ENCODE data around the gene ACCS.

Gene ACCS

DNA sequence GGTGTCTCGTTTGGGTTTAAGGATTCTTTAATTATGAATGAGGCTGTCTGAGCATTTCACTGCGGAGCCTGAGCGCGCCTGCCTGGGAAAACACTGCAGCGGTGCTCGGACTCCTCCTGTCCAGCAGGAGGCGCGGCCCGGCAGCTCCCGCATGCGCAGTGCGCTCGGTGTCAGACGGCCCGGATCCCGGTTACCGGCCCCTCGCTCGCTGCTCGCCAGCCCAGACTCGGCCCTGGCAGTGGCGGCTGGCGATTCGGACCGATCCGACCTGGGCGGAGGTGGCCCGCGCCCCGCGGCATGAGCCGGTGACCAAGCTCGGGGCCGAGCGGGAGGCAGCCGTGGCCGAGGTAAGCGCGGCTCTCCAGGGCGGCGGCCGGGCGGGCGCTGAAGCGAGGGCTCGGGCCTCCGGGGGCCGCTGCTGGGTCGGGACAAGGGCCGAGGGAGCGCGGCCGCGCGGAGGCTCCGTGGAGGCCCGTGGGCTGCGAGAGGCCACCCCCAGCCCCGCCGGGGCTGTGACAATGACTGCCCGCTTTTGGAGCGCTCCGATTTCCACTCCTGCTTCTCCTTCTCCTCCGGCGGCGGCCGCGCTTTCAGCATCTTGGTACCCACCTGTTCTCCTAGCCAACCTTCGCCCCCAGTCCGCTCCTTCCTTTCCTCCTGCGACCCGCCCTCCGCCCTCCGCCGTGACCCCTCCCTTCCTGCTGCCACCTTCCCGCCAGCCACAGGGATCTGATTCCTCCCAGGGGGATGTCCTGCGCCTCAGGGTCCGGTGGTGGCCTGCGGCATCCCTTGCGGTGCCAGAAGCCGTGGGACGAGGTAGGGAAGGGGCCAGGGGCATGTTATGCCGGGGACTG is 29.7 kb downstream of the ACCS start, which contains the start of gene EXT2:
Gene EXT2, plus strand, starts transcription at position 173 of the 854 bp plus-strand sequence. CDS start 12,035 bp downstream, outside the sequence.
- DNase-seq, result peak; percentile 80

DNA sequence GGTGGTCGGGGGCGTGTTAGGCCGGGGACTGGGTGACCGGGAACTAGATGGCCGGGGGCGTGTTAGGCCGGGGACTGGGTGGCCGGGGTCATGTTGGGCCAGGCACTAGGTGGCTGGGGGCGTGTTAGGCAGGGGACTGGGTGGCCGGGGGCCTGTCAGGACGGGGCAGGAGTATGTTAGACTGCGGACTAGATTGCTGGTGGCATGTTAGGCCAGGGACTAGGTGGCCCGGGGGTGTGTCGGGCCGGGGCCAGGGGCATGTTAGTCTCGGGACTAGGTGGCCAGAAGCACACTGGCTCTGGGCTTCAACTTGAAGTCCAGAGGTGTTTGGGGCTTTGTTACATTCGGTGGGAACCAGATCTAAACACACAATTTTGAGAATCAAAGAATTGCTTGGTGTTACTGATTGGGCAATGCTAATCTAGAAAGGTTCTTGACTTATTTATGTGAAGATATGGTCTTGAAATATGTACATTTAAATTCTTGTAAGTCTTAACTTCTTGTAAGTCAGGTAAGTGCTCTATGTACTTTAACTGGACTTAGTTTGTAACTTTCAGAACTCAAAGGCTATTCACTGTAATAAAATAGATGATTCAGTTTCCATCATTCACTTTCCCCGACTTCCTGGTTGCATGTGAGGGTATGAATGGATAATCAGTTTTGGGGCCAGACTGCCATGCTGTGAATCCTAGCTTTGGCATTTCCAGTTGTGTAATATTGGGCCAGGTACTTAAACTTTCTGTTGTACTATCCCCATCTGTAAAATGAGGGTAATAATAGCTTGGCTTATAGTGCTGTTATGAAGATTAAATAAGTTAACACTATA is 30.5 kb downstream of the ACCS start:
- DNase-seq, result peak; percentile 48

DNA sequence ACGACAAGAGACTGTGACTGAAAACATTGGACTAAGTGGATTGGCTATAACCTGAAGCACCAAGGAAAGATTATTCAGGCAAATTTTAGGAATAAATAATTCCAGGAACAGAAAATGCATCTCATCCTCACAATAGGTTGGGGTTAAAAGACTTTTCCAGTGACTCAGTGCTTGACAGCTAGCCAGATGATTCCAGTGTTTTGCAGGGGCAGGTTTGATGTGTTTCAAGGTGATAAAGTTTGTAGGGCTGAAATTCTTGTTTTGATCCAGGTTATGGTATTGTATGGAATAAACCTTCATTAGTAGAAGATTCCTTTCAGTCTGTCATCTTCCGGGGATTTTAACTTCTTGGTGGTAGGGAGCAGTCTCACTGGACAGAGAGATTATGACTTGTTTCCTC is 31.8 kb downstream of the ACCS start:
- DNase-seq, result no peak

DNA sequence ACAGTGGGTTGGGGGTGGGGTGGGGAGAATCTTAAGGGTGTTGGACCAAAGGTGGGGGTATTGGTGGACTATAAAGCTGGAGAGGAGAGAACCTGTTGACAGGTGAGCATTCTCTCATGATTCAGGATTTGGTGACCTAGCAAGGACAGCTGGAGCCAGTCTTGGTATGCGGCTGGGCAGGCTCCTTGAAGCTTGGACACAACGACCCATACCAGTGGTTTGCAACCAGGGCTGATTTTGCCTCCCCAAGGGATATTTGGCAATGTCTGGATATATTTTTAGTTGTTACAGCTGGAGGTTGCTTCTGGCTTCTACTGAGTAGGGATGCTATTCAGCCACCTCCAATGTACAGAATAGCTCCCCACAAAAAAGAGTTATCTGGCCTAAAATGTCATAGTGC is 35.0 kb downstream of the ACCS start:
- no peak for DNase-seq

DNA sequence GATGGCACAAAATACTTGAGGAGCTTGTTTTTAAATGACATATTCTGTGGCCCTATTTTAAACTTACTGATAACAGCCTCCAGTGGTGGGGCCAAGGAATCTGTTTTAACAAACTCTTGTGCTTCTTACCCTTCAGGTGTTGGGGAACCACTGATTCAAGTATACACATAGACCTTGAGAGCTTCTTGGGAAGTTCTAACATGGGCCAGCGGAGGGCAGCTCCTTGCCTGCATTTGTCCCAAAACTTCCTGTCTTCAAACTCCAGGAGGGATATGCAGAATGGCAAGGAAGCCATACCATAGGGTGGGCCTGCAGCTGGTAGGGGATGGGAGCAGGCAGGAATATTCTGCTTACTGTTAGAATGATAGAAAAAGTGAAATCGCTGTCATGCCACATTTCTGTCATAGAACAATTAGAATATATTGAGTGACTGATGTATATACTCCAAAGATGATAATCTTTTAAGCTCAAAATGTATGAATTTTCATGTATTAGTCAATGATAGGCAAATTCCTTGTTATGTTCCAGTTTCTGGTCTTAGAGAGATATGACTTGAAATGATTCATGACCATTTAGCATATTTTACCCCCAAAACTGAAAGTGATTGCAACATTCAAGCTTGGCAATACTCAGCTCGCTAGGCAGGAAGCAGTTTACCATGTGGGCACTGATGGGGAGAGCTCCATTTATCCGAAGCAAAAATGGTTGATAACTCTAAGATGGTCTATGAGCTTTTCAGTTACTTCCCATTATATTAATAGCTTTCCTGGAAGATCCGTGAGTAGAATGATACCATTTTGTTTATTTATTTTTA is 38.6 kb downstream of the ACCS start:
- DNase-seq, result no peak

DNA sequence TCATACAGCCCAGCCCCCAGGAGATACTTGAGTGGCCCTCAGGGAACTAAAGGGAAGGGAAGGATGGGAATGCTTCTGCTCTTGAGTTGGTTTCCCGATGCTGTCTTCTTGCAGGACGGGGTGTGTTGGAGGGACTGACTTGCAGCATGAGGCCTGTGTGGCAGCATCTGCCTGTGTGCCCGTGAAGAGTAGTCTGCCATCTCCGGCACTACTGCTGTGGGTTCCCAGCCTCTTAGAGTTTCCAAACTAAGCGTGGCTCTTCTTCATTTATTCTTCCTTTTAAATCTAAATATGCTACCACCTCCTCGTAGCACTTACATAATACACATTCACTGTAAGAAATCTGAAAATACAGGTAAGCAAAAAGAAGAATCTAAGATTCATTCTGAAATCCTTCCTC is 42.2 kb downstream of the ACCS start:
- DNase-seq, result no peak

DNA sequence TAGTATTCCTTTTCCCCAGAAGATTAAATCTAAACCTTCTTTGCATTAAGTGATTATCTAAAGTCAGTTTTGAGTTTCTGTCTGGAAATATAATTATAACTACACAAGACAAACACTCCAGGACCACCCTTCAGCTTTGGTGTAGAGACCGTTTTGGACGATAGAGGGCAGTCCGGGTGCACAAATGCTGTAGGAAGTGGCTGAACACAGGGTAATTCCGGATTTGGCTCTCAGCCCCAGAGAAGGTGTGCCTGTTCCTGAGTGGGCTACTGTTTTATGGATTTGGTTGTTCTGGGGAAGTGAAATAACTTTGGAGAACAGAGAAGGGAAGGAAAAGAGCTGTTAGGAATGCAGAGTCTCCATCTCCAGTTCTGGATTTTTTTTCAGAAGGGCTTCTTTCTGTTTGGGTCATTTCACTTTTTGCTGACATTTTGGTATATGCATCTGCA is 44.2 kb downstream of the ACCS start:
- DNase-seq, result peak; percentile 47

DNA sequence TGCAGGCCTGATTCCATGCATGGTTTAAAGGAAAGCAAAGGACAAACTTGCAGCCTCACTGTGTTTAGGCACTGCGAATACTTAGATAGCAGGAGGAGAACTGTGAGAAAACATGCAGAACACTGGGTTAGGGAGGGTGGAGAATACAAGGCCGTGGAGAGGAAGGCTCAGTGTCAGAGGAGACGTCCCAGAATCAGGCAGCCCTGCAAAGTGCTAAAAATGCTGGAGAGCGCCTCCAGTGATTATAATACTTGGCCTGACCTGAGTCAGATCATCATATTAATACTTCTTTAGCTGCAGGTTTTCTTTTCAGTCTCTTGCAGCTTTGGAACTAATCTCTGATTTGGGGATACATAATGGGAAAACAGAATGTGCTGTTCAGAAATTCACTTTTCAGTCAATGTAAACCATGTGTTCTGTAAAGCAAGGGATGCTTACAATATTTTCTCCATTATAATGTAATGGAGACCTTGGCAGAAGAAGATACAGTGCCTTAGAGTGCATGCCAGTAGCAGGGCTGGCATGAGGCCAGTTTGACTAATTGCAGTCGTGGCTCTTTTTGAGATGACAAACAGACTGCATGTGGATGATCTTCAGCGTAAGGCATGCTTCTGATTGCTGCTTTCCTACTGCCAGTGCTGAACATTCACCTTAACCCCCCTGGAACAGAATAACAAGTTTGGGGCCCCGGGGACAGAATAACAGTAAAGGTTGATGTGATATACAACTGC is 46.2 kb downstream of the ACCS start:
- peak; percentile 83 for DNase-seq

DNA sequence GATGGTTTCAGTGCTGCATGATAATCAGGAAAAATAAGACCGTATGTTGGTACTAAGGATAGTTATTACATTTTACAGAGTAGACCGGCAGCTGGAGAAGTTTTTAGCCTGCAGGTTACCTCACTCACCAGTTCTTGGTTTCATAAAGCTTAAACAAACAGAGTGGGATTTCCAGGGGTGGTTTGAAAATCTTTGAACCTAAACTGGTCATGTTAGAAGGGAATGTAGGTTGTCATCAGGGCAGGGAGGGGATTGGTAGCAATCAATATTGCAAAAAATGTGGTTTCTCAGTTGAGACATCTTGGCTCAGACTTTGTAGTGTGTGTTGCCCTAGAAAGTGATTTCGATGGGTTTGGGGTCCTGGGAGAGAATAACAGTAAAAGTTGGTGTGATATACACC is 46.9 kb downstream of the ACCS start:
- DNase-seq, result no peak

DNA sequence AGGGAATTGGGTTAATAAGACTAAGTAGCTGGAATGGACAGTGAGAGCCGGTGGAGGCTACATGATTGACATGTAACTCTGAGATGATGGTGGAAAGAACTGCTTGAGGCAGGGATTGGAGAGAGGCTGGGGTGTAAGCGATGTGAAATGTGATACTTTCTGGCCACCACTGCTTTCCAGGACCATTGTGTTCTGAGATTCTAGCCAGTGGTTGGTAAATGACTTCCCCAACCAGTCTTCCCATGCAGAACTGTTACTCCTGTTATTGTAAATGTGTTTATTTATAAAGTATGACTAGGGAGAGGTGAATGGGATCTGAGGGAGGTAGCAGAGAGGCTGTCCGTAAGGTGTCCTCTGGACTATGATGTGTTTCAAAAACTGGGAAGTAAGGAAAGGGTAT is 47.5 kb downstream of the ACCS start:
- no peak for DNase-seq

DNA sequence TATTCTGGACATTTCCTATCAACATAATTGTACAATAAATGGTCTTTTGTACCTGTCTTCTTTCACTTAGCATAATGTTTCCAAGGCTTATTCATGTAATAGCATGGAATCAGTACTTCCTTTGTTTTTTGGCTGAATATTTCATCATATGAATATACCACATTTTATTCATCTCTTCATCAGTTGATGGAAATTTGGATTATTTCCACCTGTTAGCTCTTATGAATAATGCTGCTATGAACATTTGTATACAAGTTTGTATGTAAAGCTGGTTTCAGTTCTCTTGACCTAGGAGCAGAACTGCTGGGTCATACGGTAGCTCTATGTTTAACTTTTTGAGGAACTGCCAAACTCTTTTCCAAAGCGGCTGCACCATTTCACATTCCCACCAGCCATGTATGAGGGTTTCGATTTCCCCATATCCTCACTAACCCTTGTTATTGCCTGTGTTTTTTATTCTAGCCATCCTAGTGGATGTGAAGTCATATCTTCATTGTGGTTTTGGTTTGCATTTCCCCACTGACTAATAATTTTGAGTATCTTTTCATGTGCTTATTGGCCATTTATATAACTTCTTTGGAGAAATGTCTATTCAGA is 50.3 kb downstream of the ACCS start:
- no peak for DNase-seq

DNA sequence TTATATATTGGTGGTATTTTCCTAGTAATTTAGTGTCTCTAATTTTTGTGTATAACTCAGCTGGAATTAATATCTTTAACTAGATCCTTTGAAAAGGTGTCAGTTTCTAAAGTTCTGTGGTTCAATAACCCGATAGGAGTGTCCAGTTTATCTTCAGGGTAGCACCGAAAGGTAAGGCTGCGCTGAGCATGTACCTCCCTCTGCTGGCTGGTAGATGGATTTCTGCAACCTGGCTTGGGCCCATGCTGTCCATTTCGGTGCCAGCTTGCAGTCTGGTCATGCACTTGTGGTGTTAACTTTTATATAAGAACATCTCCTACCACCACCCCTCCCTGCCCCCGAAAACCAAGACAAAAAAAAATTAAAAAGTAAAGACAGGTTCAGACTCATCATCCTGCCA is 54.1 kb downstream of the ACCS start:
- no peak for DNase-seq

DNA sequence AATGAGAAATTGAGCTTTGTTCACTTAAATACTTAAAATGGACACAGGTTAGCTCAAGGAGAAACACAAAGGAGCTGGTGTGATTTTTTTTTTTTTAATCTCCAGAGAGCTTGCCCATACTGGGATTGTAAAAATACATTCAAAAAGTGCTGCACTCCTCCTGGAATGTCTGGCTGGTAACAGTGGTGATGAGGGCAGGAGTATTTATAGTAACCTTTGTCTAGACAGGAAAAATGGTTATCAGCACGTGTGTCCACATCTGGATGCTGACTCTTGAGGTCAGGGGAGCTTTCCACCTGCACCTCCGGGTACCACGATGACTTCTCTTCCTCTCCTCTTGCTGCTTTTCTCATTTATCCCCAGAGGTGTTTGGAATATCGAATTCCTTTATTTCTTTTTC is 59.5 kb downstream of the ACCS start:
- DNase-seq, result no peak

DNA sequence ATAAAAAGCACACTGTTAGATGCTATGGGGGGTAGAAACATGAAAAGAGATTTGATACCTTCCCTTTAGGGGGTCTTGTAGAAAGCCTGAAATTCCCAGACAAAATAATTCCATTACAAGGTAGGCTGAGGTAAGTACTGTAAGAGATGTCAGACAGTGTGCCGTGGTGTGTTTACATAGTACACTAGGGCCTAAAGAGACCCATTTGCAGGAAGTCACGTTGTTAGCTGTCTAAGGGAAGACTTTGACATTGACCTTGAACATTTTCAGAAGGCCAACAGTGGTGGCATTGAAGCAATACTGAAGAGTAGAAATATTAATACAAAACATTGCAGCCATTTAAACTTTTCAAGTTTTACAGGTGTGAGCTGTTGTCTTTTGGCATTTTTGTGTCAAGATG is 60.2 kb downstream of the ACCS start:
- DNase-seq, result no peak

DNA sequence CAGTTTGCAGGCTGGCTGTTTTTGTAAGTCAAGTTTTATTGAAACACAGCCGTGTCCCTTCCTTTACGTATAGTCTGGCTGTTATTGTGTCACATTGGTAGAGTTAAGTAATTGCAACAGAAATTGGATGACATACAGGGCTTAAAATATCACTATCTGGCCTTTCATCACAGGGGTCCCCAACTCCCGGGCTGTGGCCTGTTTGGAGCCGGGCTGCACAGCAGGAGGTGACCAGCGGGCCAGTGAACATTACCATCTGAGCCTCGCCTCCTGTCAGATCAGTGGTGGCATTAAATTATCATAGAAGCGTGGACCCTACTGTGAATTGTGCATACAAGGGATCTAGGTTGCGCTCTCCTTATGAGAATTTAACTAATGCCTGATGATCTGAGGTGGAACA is 61.1 kb downstream of the ACCS start:
- DNase-seq, result no peak

DNA sequence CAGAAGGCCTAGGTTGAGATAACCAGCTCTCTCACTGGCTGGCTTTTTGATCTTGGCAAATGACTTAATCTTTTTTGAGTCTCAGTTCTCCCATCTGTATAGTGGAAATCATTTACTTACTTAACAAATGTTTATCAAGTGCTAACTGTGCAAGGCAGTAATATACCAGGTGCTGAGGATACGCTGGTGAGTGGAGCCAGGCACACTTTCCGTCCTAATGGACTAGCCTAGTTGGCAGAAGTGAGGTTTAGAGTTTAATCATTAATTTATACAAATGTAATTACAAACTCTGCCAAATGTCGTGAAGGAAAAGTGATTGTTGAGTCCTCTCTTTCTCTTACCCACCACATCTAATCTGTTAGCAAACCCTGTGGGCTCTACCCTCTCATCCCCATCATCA is 62.7 kb downstream of the ACCS start:
- DNase-seq, result no peak

DNA sequence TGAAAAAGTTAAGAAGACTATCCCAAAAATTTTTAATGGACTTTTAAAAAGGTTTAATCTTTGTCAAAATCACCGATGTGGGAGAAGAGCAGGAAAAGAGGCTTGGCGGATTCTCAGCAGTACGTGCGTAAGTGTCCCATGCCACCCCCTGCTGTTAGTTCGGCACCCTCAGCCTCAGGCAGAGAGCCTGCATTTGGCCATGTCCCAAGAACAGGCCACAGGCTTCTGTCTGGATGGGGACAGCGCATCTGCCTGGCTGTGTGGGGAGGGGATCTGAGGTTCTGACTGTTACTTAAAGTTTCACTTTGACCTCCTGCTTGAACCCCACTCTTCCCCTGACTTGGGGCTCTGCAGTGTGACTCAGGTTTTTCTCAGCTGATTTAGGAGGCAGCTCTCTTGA is 64.7 kb downstream of the ACCS start:
- no peak for DNase-seq

DNA sequence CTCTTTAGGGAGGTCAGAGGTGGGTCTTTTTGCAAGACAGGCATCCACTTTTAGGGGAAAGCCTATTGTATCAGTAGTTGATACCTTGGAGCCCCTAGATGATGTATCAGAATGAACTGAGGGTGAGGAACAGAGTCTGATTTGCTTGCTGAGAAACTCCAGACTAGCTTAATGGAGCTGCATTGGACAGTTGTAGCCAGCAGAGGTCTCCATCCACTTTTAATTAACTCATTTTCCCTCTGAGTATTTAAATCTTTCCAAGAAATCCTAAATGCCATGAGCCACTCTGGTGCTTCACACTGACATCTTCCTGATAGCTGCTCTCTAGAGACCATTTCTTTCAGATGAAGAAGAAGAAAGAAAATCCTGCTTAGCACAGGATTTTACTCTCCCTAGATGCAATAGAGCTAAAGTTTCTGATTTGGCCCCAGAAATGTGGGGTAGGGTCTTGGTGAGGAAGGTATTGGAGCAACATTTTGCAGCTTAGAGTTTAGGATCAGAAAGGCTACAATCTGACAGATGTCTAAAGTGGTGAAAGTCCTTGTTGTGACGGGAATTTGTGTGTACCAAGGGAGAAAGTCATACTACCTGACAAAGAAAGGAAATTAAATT is 67.4 kb downstream of the ACCS start:
- peak; percentile 46 for DNase-seq
